Stimulated activated CD4-positive, alpha-beta T cell treated with anti-CD3 and anti-CD28 coated beads, TNF-alpha, amount 100 ng/mL, for 48 hours (primary cell): Measurements from ENCODE around the gene OLIG2.

Source experiments
- DNase-seq, 3 donors: peaks; one replicate each; pipeline ENCODE4 v3.0.0-alpha.2; 2020; ENCODE audit warnings: low read depth in 3 of 3

OLIG2 gene

DNA sequence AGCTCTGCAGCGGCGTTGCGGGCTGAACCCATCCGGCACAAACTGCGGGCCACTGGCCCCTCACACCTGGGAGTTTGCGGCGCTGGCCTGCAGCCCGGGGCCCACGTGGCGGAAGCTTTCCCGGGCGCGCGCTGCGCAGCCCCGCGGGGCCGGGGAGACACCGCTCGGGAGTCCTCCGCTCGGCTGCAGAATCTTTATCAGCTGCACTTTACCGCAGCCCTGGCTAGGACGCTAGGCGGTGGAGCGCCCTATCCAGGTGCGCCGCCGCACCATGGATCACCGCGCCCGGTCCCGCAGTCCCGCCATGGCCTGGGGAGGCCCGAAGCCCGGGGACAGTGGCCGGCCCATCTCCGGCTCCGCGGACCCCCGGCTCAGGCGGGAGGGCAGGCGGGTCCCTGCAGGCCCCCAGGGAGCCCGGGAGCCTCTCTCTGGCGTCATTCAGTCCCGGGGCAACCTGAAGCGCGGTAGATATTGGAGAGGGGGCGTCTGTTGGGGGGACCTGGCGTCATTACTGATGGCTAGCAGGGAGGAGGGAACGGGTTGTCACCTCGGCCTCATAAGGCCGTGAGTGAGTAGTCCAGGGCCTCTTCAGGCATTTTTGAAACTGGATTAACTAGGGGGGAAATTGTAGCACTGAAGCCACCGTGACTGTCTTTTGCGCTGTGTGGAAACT lies 5.7 kb upstream of the OLIG2 start:
- no peak for DNase-seq

DNA sequence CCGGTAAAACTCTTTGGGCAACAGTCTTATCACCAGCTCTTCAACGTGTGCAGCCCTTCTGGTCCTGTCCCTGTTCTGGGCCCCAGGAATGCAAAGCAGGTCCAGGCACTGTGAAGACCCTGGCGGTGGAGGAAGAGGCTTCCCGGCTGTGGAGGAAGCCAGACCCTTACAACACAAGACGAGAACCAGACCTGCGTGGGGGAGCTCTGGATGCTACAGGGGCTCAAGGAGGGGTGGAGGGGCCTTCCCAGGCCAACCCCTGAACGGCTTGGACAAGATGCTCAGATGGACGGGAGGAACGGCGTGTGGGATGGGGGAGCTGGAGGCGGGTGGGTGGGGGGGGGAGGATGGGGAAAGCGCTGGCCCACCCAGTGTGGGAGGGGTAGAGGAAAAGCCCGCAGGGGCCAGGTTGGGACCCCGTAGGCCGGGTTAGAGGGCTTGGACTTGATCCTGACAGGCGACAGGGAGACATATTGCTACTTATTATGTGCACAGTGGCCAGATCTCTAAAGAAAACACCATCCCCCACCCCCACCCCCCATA lies 5.1 kb upstream of the OLIG2 start:
- no peak for DNase-seq

DNA sequence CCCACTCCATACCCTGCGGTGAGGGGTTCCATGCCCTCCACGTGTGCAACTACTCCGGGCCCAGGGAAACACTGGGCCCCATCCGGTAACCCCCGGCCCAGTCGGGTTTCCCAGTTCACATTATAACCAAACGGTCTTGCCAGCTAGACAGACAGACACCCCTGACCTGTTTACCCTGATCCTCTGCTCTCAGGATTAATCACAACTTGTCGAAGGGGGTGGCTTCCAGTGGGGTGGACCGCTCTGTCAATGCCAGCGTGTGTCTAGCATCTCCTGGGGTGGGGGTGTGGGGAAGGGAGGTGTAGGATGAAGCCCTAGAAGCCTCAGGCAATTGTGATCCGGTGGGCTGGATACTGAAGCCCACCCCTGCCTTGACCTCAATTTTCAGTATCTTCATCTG lies 4.6 kb upstream of the OLIG2 start:
- DNase-seq = no peak

DNA sequence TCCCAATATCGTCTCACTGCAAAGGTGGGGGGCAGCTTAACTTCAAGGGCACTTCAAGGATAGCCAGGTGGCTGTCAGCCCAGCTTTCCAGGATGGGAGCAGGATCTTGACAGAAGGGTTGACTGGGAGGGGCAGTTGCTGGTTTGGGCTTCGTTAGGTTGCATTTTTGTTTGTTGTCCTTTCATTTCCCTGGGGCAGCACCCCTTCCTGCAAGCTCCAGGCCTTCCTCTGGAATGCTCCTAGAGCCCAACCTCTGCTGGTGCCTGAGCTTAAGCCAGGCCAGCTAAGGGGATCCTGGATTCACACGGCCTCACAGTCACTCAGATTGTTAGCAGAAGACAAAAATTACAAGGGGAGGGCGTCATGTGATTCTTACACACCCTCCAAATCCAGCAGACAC lies 4.1 kb upstream of the OLIG2 start:
- no peak for DNase-seq

DNA sequence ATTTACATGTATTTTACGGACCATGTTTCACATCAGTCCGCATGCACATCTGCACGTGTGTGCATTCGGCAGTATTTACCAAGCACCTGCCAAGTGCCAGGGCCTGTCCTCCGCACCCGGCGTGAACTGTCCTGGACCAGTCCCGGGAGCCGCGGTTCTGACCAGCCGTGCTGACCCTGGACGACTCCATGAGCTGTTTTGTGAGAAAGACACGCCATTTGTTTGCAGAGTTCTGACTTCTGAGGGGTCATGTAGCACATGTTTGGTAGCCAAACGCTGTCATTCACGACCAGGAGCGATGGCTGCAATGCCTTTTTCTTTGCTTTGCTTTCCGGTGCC lies 3.3 kb upstream of the OLIG2 start:
- no peak for DNase-seq

GRCh38 chr21:33022828-33023573 lies 2.7 kb upstream of the OLIG2 start:
- DNase-seq = no peak

DNA sequence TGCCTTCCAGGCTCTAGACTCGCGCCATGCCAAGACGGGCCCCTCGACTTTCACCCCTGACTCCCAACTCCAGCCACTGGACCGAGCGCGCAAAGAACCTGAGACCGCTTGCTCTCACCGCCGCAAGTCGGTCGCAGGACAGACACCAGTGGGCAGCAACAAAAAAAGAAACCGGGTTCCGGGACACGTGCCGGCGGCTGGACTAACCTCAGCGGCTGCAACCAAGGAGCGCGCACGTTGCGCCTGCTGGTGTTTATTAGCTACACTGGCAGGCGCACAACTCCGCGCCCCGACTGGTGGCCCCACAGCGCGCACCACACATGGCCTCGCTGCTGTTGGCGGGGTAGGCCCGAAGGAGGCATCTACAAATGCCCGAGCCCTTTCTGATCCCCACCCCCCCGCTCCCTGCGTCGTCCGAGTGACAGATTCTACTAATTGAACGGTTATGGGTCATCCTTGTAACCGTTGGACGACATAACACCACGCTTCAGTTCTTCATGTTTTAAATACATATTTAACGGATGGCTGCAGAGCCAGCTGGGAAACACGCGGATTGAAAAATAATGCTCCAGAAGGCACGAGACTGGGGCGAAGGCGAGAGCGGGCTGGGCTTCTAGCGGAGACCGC lies 2.0 kb upstream of the OLIG2 start:
- DNase-seq = no peak

DNA sequence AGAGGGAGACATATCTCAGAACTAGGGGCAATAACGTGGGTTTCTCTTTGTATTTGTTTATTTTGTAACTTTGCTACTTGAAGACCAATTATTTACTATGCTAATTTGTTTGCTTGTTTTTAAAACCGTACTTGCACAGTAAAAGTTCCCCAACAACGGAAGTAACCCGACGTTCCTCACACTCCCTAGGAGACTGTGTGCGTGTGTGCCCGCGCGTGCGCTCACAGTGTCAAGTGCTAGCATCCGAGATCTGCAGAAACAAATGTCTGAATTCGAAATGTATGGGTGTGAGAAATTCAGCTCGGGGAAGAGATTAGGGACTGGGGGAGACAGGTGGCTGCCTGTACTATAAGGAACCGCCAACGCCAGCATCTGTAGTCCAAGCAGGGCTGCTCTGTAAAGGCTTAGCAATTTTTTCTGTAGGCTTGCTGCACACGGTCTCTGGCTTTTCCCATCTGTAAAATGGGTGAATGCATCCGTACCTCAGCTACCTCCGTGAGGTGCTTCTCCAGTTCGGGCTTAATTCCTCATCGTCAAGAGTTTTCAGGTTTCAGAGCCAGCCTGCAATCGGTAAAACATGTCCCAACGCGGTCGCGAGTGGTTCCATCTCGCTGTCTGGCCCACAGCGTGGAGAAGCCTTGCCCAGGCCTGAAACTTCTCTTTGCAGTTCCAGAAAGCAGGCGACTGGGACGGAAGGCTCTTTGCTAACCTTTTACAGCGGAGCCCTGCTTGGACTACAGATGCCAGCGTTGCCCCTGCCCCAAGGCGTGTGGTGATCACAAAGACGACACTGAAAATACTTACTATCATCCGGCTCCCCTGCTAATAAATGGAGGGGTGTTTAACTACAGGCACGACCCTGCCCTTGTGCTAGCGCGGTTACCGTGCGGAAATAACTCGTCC lies 1.3 kb upstream of the OLIG2 start:
- no peak for DNase-seq

GRCh38 chr21:33025106-33025488 lies 638 bp upstream of the OLIG2 start:
- DNase-seq = no peak

DNA sequence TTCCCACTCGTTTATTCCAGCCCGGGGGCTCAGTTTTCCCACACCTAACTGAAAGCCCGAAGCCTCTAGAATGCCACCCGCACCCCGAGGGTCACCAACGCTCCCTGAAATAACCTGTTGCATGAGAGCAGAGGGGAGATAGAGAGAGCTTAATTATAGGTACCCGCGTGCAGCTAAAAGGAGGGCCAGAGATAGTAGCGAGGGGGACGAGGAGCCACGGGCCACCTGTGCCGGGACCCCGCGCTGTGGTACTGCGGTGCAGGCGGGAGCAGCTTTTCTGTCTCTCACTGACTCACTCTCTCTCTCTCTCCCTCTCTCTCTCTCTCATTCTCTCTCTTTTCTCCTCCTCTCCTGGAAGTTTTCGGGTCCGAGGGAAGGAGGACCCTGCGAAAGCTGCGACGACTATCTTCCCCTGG lies 716 bp downstream of the OLIG2 start:
- DNase-seq = no peak

- DNase-seq = no peak
These were observed 1.2 kb downstream of the OLIG2 start for GRCh38 chr21:33026878-33027400.

GRCh38 chr21:33027401-33028286 lies 1.9 kb downstream of the OLIG2 start:
- no peak for DNase-seq

GRCh38 chr21:33028287-33028670 lies 2.5 kb downstream of the OLIG2 start:
- DNase-seq = no peak

DNA sequence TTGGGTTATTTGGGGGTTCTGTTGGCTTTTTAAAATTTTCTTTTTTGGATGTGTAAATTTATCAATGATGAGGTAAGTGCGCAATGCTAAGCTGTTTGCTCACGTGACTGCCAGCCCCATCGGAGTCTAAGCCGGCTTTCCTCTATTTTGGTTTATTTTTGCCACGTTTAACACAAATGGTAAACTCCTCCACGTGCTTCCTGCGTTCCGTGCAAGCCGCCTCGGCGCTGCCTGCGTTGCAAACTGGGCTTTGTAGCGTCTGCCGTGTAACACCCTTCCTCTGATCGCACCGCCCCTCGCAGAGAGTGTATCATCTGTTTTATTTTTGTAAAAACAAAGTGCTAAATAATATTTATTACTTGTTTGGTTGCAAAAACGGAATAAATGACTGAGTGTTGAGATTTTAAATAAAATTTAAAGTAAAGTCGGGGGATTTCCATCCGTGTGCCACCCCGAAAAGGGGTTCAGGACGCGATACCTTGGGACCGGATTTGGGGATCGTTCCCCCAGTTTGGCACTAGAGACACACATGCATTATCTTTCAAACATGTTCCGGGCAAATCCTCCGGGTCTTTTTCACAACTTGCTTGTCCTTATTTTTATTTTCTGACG lies 3.1 kb downstream of the OLIG2 start:
- DNase-seq = no peak

GRCh38 chr21:33029385-33029921 lies 3.7 kb downstream of the OLIG2 start:
- DNase-seq = no peak

GRCh38 chr21:33029975-33030461 lies 4.3 kb downstream of the OLIG2 start:
- DNase-seq = no peak

GRCh38 chr21:33030633-33031032 lies 4.9 kb downstream of the OLIG2 start:
- DNase-seq = no peak

DNA sequence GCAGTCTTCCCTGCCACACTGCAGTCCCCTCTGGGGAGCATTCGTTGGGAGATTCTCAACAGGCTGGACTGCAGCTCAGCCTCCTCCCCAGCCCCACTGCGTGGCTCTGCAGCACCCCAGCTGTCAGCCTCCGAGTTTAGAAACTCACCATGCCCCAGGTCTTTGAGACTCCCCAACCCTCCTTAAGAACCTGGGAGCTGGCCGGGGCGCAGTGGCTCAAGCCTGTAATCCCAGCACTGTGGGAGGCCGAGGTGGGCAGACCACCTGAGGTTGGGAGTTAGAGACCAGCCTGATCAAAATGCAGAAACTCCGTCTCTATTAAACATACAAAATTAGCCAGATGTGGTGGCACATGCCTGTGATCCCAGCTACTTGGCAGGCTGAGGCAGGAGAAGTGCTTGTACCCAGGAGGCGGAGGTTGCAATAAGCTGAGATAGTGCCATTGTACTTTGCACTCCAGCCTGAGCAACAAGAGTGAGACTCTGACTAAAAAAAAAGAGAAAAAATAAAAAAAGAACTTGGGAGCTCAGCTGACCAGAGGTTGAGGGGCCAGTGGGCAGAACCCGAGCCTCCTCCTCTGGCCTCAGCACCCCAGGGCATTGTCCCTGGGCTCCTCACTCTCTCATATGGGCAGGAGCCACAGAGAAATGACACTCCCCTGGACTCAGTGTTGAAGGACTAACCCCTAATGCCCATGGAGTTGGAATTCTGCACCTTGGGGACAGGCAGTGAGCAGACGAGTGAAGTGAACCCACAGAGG lies 5.6 kb downstream of the OLIG2 start:
- DNase-seq = no peak

DNA sequence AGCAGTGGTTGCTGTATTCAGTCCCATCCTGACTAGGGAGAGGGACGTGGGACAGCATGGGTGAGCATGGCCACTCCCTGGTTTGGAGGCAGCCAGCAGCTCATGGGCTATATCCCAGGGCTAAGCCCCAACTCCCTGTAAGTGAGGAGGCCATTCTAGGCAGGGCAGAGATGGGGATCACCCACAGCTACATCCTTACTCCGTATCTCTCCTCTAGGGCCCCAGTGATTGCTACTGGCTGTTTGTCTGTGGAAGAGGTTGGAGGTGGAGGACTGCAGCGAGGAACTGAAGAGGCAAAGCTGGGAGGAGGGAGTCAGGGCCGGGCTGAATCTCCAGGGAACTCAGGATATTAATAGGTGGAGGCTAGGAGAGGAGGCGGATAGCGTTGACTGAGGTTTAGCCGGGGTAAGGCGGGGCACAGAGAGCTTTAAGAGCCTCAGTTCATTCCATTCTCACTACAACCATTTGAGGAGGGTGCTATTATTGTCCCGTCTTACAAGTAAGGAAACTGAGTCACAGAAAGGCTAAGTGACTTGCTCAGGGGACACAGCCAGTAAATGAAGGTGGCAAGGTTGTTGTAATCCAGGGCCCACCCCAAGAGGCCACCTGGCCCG lies 6.8 kb downstream of the OLIG2 start:
- DNase-seq = no peak
